Skeletal muscle satellite cell (primary cell): ENCODE results near the gene MARVELD2. TPM values are rescaled to one million over a fixed set of nuclear protein-coding genes. Genes with fewer than 3 reads are reported as not detected.
"Not testable (repeated sequence)": the region's sequence is repeated elsewhere in the genome, so short reads cannot be mapped to it uniquely, and the experiment has no call there.

Experiments used
- H3K27me3 ChIP-seq: 2 replicates; pipeline ENCODE4 v1.7.0; 2013; ENCODE audit warnings: low read length; ENCODE audit not compliant: control insufficient read depth, insufficient read depth
- H3K36me3 ChIP-seq: 2 replicates; pipeline ENCODE4 v1.7.0; 2013; ENCODE audit warnings: mild to moderate bottlenecking, control low read depth, low read length; ENCODE audit not compliant: insufficient read depth
- H3K4me1 ChIP-seq: 2 replicates; pipeline ENCODE4 v1.7.0; 2013; ENCODE audit warnings: low read length; ENCODE audit not compliant: control insufficient read depth, insufficient read depth
- H3K4me2 ChIP-seq: 2 replicates; pipeline ENCODE4 v1.7.0; 2013; ENCODE audit warnings: mild to moderate bottlenecking, low read length
- H3K4me3 ChIP-seq: 2 replicates; pipeline ENCODE4 v1.7.0; 2013; ENCODE audit warnings: low read length
- H3K9ac ChIP-seq: 2 replicates; pipeline ENCODE4 v1.7.0; 2013; ENCODE audit warnings: mild to moderate bottlenecking, low read depth, low read length, moderate library complexity
- H3K9me3 ChIP-seq: replicated peaks from 2 replicates; pipeline ENCODE4 v1.7.0; 2013; ENCODE audit warnings: mild to moderate bottlenecking, control low read depth, low read length
- small RNA-seq: library from RNA; depleted of rRNA; stranded (forward); fragments of <200 nt; gene quantifications from one replicate; pipeline ENCODE3, GENCODE V24; 2012

The MARVELD2 gene

GRCh38 chr5:69478296-69478695, 63.4 kb downstream of the MARVELD2 start:
- H3K36me3 ChIP-seq, H3K4me1 ChIP-seq, H3K4me2 ChIP-seq, H3K4me3 ChIP-seq, H3K9ac ChIP-seq, H3K27me3 ChIP-seq, H3K9me3 ChIP-seq: not testable (repeated sequence)

- Histone ChIP-seq H3K36me3 (no peaks in the 10 kb centered on the region), H3K4me1 (no peaks in the 10 kb centered on the region), H3K4me2 (no peak overlapping the region), H3K4me3 (no peak overlapping the region), H3K9ac (no peak overlapping the region), H3K27me3 (peaks cover 19% of the 10 kb centered on the region), H3K9me3 (no peaks in the 10 kb centered on the region)
These were observed 70.0 kb downstream of the MARVELD2 start for GRCh38 chr5:69484891-69485290.

GRCh38 chr5:69485471-69485870, 70.6 kb downstream of the MARVELD2 start:
- H3K36me3 ChIP-seq: no peaks in the 10 kb centered on the region
- H3K9ac ChIP-seq: no peak overlapping the region
- no peak overlapping the region for H3K4me2 ChIP-seq
- peaks cover 25% of the 10 kb centered on the region for H3K27me3 ChIP-seq
- H3K4me1 ChIP-seq: no peaks in the 10 kb centered on the region
- no peak overlapping the region for H3K4me3 ChIP-seq
- H3K9me3 ChIP-seq: no peaks in the 10 kb centered on the region

DNA sequence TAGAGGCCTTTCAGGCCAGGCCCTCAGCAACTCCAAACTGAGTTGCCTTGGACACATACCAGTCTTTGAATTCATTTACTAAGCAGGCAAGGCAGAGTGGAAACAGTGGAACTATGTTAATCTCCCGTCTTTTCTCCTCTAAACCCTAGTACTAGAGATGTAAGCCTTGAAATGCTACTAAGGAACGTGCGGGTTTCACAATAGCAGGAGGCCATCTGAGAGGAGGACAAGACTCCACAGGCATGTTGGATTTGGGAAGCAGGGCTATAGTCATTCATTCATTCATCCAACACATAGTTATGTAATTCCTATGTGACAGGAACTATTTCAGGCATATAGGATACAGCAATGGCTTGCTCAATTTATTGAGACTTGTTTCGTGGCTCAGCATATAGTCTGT, 74.3 kb downstream of the MARVELD2 start:
- peaks cover 62% of the 10 kb centered on the region for H3K27me3 ChIP-seq
- H3K4me3 ChIP-seq: no peak overlapping the region
- no peak overlapping the region for H3K4me2 ChIP-seq
- H3K36me3 ChIP-seq: no peaks in the 10 kb centered on the region
- no peaks in the 10 kb centered on the region for H3K9me3 ChIP-seq
- H3K4me1 ChIP-seq: peaks cover 18% of the 10 kb centered on the region
- no peak overlapping the region for H3K9ac ChIP-seq

DNA sequence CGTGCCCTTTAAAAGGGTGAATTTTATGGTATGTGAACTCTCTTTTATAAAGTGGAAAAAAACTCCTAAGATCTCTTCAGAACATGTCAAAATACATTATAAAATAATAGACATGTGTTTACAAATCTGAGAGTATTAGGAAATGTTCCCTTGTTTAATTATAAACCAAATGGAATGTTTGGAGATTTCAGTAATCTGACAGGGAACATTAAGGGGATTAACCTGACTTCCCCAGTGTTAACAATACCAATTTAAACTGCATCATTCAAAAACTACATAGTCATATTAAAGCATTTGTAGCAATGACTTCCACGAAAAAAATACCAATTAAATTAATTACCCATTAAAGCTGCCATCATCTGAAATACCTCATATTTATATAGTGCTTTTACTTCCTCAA, 76.1 kb downstream of the MARVELD2 start:
- Histone ChIP-seq H3K27me3 (peaks cover 76% of the 10 kb centered on the region), H3K4me1 (peaks cover 18% of the 10 kb centered on the region), H3K36me3 (no peaks in the 10 kb centered on the region), H3K4me3 (no peak overlapping the region), H3K9ac (no peak overlapping the region), H3K4me2 (no peak overlapping the region), H3K9me3 (no peaks in the 10 kb centered on the region)

DNA sequence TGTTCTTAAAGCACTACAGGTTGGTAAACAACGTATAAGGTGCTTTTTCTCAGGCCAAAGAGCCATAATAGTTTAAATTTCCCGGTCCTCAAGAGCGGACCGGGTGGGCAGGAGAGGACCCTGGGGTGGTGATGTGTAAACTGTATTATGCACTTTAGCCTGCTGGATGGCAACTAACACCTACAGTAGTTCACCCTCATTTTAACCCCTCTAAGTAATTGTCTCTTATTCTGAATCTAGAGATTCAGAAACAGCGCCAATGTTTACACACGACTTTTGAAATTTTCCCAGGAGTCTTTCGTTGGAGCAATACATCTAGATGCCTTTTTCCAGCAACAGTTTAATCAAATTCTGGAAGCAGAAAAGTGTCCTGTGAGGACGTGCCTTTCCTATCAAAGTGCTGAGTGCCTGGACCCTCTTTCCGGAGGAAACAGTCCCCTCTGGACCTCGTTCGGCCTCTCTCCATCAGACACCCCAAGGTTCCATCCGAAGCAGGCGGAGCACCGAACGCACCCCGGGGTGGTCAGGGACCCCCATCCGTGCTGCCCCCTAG, 77.0 kb downstream of the MARVELD2 start:
- Histone ChIP-seq H3K4me1 (peaks cover 18% of the 10 kb centered on the region), H3K4me3 (peak overlapping the region; percentile 75), H3K27me3 (peaks cover 70% of the 10 kb centered on the region), H3K9me3 (no peaks in the 10 kb centered on the region), H3K36me3 (no peaks in the 10 kb centered on the region), H3K4me2 (peak overlapping the region; percentile 97), H3K9ac (no peak overlapping the region)

DNA sequence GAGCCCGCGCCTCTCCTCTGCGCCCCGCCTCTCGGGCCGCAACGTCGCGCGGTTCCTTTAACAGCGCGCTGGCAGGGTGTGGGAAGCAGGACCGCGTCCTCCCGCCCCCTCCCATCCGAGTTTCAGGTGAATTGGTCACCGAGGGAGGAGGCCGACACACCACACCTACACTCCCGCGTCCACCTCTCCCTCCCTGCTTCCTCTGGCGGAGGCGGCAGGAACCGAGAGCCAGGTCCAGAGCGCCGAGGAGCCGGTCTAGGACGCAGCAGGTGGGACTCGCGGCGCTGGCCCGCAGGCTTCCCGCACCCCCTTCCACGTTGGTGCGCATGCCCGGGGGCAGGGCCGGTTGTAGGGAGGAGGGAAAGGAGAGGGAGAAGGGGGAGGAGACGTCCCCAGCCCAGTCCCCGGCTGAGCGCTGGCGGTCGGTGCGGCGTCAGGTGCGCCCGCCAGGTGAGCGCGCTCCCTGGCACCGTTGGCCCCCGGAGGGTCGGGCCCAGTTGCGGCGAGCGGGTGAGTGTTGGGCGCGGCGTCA, 77.5 kb downstream of the MARVELD2 start, which contains the start of gene OCLN:
Gene OCLN (plus strand): TSS at position 400 of the 532 bp plus-strand sequence. CDS start 11,455 bp downstream, outside the sequence.
- H3K4me2 ChIP-seq: peak within 1 kb of the TSS; percentile 97
- H3K9me3 ChIP-seq: no peaks in the 10 kb centered on the region
- H3K9ac ChIP-seq: peak within 1 kb of the TSS; percentile 35
- no peaks in the 10 kb centered on the region for H3K36me3 ChIP-seq
- peaks cover 70% of the 10 kb centered on the region for H3K27me3 ChIP-seq
- peak within 1 kb of the TSS; percentile 75 for H3K4me3 ChIP-seq
- peaks cover 18% of the 10 kb centered on the region for H3K4me1 ChIP-seq

- Histone ChIP-seq H3K4me3 (peak overlapping the region; percentile 75), H3K4me1 (peaks cover 18% of the 10 kb centered on the region), H3K9ac (no peak overlapping the region), H3K4me2 (peak overlapping the region; percentile 97), H3K27me3 (peaks cover 70% of the 10 kb centered on the region), H3K36me3 (no peaks in the 10 kb centered on the region), H3K9me3 (no peaks in the 10 kb centered on the region)
These were observed 78.0 kb downstream of the MARVELD2 start for GRCh38 chr5:69492923-69493395.

DNA sequence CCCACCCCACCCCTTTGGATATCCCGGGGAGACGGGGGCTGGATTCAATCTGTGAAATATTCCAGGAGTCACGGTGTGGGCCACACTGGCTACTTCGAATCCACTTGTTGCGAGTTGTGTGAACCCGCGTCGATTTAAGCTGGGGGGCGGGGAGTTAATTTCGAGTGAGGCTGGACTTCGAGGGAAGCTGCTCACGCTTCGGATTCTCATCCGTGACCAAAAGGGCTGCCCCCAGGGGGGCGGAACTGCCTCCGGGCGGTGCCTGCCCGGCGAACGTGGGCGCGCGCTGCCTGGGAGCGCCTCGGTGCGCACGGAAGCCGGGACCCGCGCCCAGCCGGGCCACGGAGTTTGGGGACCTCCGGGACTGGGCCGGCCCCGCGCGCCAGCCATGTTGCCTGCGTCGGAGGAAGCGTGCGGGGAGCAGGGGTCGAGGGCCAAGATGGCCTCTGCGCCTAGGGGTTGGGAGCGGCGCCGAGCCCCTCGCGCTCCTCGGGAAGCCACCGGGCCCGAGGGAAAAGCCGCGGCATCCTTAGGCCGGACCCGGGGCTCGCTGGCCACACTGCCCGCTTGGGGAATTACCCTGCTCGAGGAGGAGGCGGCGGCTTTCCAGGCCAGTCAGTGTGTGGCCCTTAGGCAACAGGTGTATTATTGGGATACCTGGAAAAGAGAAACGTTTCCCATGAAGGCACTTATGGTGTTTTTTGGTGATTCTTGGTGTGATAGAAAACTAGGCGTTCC, 78.6 kb downstream of the MARVELD2 start:
- H3K4me2 ChIP-seq: peak overlapping the region; percentile 97
- peak overlapping the region; percentile 75 for H3K4me3 ChIP-seq
- peaks cover 18% of the 10 kb centered on the region for H3K4me1 ChIP-seq
- H3K9ac ChIP-seq: peak overlapping the region; percentile 35
- no peaks in the 10 kb centered on the region for H3K9me3 ChIP-seq
- peaks cover 69% of the 10 kb centered on the region for H3K27me3 ChIP-seq
- H3K36me3 ChIP-seq: no peaks in the 10 kb centered on the region

Small RNAs within 50 kb of the gene (small RNA-seq; reads per million reads assigned to genes)
- not detected for gene RN7SL616P
- not detected for gene RPS27P14
